Testis (tissue), 2 donors: ENCODE results near the gene IER3.
"Not testable (repeated sequence)": the region's sequence is repeated elsewhere in the genome, so short reads cannot be mapped to it uniquely, and the experiment has no call there.

Experiments used
- POLR2A ChIP-seq: fragments of 450-650 bp; IDR thresholded peaks from one replicate; pipeline ENCODE4 v1.6.1; 2017; ENCODE audit warnings: antibody characterized with exemption, mild to moderate bottlenecking, moderate library complexity
- TF ChIP-seq, protein P1 (sequence below), 3 experiments: fragments of 450-650 bp in 2 of 3; fragments of 200-600 bp in 1 of 3; sonication (generic) in 1 of 3; IDR thresholded peaks; one replicate each; pipeline ENCODE4 v1.5.1; 2016 to 2019; ENCODE audit warnings: antibody characterized with exemption in 3 of 3, mild to moderate bottlenecking in 2 of 3, moderate library complexity in 1 of 3

DNA sequence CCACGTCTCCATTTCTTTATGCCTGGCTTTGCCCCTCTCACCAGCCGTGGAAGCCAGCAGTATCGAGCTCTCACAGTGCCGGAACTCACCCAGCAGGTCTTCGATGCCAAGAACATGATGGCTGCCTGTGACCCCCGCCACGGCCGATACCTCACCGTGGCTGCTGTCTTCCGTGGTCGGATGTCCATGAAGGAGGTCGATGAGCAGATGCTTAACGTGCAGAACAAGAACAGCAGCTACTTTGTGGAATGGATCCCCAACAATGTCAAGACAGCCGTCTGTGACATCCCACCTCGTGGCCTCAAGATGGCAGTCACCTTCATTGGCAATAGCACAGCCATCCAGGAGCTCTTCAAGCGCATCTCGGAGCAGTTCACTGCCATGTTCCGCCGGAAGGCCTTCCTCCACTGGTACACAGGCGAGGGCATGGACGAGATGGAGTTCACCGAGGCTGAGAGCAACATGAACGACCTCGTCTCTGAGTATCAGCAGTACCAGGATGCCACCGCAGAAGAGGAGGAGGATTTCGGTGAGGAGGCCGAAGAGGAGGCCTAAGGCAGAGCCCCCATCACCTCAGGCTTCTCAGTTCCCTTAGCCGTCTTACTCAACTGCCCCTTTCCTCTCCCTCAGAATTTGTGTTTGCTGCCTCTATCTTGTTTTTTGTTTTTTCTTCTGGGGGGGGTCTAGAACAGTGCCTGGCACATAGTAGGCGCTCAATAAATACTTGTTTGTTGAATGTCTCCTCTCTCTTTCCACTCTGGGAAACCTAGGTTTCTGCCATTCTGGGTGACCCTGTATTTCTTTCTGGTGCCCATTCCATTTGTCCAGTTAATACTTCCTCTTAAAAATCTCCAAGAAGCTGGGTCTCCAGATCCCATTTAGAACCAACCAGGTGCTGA is 20.3 kb downstream of the IER3 start:
- TF ChIP-seq, protein P1, sequence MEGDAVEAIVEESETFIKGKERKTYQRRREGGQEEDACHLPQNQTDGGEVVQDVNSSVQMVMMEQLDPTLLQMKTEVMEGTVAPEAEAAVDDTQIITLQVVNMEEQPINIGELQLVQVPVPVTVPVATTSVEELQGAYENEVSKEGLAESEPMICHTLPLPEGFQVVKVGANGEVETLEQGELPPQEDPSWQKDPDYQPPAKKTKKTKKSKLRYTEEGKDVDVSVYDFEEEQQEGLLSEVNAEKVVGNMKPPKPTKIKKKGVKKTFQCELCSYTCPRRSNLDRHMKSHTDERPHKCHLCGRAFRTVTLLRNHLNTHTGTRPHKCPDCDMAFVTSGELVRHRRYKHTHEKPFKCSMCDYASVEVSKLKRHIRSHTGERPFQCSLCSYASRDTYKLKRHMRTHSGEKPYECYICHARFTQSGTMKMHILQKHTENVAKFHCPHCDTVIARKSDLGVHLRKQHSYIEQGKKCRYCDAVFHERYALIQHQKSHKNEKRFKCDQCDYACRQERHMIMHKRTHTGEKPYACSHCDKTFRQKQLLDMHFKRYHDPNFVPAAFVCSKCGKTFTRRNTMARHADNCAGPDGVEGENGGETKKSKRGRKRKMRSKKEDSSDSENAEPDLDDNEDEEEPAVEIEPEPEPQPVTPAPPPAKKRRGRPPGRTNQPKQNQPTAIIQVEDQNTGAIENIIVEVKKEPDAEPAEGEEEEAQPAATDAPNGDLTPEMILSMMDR (IDR thresholded peaks at IDR 0.05): not testable (repeated sequence)
- not testable (repeated sequence) for TF ChIP-seq POLR2A
